Parathyroid adenoma (tissue), 2 donors: ENCODE measurements around the gene USP3.

ENCODE experiments used
- H2AFZ ChIP-seq: fragments of 300-600 bp; sonication (generic); one replicate; pipeline ENCODE4 v1.7.0; 2017; ENCODE audit warnings: antibody characterized with exemption, mild to moderate bottlenecking
- H3K27ac ChIP-seq: fragments of 300-600 bp; sonication (generic); one replicate; pipeline ENCODE4 v1.7.0; 2017
- H3K27me3 ChIP-seq: fragments of 300-600 bp; sonication (generic); one replicate; pipeline ENCODE4 v1.7.0; 2017; ENCODE audit warnings: low read length; ENCODE audit not compliant: control insufficient read depth, insufficient read depth
- H3K36me3 ChIP-seq: fragments of 300-600 bp; sonication (generic); one replicate; pipeline ENCODE4 v1.7.0; 2017; ENCODE audit warnings: low read length; ENCODE audit not compliant: control insufficient read depth, insufficient read depth
- H3K4me1 ChIP-seq: fragments of 300-600 bp; sonication (generic); one replicate; pipeline ENCODE4 v1.7.0; 2017; ENCODE audit warnings: control low read depth
- H3K4me2 ChIP-seq: fragments of 300-600 bp; sonication (generic); one replicate; pipeline ENCODE4 v1.7.0; 2017; ENCODE audit warnings: low read length
- H3K4me3 ChIP-seq: fragments of 300-600 bp; sonication (generic); one replicate; pipeline ENCODE4 v1.7.0; 2017; ENCODE audit warnings: low read depth, low read length
- H3K79me2 ChIP-seq: fragments of 300-600 bp; sonication (generic); one replicate; pipeline ENCODE4 v1.7.0; 2017; ENCODE audit warnings: control low read depth
- H3K9ac ChIP-seq: fragments of 300-600 bp; sonication (generic); one replicate; pipeline ENCODE4 v1.7.0; 2017; ENCODE audit warnings: mild to moderate bottlenecking
- H3K9me3 ChIP-seq: fragments of 300-600 bp; sonication (generic); one replicate; pipeline ENCODE4 v1.7.0; 2017; ENCODE audit warnings: low read length; ENCODE audit not compliant: control insufficient read depth
- CTCF ChIP-seq: fragments of 300-600 bp; sonication (generic); IDR thresholded peaks from one replicate; pipeline ENCODE4 v1.7.0; 2017; ENCODE audit warnings: antibody characterized with exemption, mild to moderate bottlenecking
- donor health status: primary hyperparathyroidism.

The USP3 gene

GRCh38 chr15:63523306-63523990, 19.1 kb downstream of the USP3 start:
- H3K27me3 ChIP-seq: no peaks in the 10 kb centered on the region
- no peak overlapping the region for H3K9ac ChIP-seq
- TF ChIP-seq CTCF: no peak
- H3K4me3 ChIP-seq: no peak overlapping the region
- no peak overlapping the region for H2AFZ ChIP-seq
- peaks cover 33% of the 10 kb centered on the region for H3K79me2 ChIP-seq
- H3K4me2 ChIP-seq: no peak overlapping the region
- peaks cover 12% of the 10 kb centered on the region for H3K4me1 ChIP-seq
- H3K36me3 ChIP-seq: no peaks in the 10 kb centered on the region
- no peaks in the 10 kb centered on the region for H3K9me3 ChIP-seq
- H3K27ac ChIP-seq: no peak overlapping the region

- no peak overlapping the region for H2AFZ ChIP-seq
- H3K27ac ChIP-seq: no peak overlapping the region
- no peak overlapping the region for H3K4me2 ChIP-seq
- peaks cover 27% of the 10 kb centered on the region for H3K79me2 ChIP-seq
- TF ChIP-seq CTCF: no peak
- no peak overlapping the region for H3K9ac ChIP-seq
- no peaks in the 10 kb centered on the region for H3K27me3 ChIP-seq
- no peak overlapping the region for H3K4me3 ChIP-seq
- no peaks in the 10 kb centered on the region for H3K9me3 ChIP-seq
- H3K36me3 ChIP-seq: no peaks in the 10 kb centered on the region
- H3K4me1 ChIP-seq: peaks cover 12% of the 10 kb centered on the region
Observed at GRCh38 chr15:63524316-63525015, 20.1 kb downstream of the USP3 start.

DNA sequence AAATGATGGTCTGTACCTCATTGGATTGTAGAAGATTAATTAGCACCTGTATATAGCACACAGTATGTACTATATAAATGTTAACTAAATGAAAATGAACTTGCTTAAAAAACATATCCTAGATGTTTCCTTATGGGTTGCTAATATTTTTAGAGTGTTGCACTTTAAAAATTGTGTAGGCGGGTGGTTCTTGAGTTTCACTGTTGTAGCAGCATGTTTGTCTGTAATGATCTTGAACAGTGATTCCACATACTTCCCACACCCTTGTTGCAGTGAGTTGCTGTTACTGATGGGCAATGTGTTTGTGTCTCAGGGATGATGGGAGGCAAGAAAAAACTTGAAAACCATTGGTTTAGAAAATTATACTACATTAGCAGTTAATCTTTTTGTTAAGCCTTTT, 22.0 kb downstream of the USP3 start:
- no peak for TF ChIP-seq CTCF
- Histone ChIP-seq H3K9me3 (no peaks in the 10 kb centered on the region), H3K27ac (no peak overlapping the region), H3K9ac (no peak overlapping the region), H3K4me3 (no peak overlapping the region), H2AFZ (no peak overlapping the region), H3K27me3 (no peaks in the 10 kb centered on the region), H3K36me3 (no peaks in the 10 kb centered on the region), H3K4me1 (peaks cover 12% of the 10 kb centered on the region), H3K79me2 (peaks cover 31% of the 10 kb centered on the region), H3K4me2 (no peak overlapping the region)

- H3K4me1 ChIP-seq: peaks cover 6% of the 10 kb centered on the region
- no peak for TF ChIP-seq CTCF
- no peaks in the 10 kb centered on the region for H3K27me3 ChIP-seq
- H3K9me3 ChIP-seq: no peaks in the 10 kb centered on the region
- no peak overlapping the region for H3K4me3 ChIP-seq
- no peak overlapping the region for H3K9ac ChIP-seq
- no peak overlapping the region for H3K27ac ChIP-seq
- no peaks in the 10 kb centered on the region for H3K36me3 ChIP-seq
- peaks cover 29% of the 10 kb centered on the region for H3K79me2 ChIP-seq
- H2AFZ ChIP-seq: no peak overlapping the region
- no peak overlapping the region for H3K4me2 ChIP-seq
Observed at GRCh38 chr15:63528138-63528659, 23.8 kb downstream of the USP3 start.
